Ecto neural progenitor cell (in vitro differentiated cells): Measurements from ENCODE around the gene NUDT6.
"Not testable (repeated sequence)": the region's sequence is repeated elsewhere in the genome, so short reads cannot be mapped to it uniquely, and the experiment has no call there.

Experiments used
- DNase-seq: peaks from one replicate; pipeline ENCODE4 v3.0.0-alpha.2; 2018; ENCODE audit warnings: low spot score

NUDT6 gene

DNA sequence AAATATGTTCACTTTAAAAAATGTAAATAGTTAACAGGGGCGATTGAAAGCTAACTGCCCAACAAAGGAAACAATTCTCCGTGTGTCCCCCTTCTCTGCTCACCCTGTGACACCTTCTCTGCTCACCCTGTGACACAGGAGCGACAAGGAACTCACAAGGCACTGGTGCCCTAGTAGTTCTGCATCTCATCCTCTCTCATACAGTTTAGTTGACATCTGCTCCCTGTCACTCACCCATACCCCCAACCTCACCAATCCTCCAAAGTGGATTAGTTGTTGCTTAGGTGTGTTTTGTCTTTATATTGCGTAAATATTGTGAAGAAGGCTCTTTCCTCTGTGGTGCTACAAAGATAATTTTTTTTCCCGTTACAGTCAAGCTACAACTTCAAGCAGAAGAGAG is 46.4 kb downstream of the NUDT6 start:
- no peak for DNase-seq

DNA sequence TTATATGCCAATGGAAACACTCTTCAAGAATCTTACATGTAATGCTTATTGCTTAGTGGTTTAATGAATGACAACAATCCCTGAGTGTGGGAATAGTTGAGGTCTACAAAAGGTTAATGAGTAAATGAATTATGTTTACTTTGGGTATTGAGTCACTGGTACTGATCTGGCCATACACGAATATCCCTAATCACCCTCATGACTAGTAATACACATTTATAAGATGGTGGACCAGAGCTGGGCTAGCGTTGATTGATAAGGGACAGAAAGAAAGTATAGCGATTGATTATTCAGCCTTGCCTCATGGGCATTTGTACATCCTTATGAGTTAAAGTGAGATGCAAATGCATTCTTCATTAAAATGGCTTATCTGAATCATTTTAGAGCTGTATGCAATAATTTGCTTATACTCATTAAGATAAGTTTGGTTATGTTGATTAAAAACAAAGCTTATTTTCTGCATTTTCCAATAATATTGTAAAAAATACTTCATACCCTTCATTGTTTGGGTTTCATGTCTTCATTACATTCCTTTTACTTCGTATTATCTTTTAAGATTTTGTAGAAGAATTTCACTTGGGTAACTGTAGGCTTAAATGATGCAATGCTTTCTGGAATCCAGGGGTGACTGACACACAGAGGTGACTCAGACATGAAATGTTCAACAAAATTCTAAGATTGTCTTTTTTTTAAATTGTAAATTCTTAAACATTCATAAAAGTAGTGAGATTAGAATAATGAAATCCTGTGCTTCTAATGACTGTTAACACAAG is 48.4 kb downstream of the NUDT6 start:
- no peak for DNase-seq

DNA sequence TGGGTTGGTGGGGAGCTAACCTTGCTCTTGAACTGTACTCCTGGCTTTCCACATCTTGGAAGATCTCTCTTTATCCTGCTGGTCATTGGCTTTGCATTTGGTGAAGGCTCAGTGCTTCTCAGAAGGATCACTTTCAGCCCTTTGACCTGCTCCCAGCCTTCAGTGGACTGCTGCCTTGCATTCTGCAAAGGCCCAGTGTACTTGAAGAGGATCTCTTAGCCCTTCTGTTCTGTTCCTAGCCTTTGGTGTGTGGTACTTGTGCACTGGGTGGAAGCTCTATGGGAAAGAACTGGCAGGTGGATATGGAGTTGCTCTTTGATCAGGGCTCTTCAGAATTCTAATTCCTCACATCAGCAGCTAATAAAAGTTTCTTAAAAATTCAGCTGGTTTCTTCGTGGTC is 49.3 kb downstream of the NUDT6 start:
- no peak for DNase-seq

DNA sequence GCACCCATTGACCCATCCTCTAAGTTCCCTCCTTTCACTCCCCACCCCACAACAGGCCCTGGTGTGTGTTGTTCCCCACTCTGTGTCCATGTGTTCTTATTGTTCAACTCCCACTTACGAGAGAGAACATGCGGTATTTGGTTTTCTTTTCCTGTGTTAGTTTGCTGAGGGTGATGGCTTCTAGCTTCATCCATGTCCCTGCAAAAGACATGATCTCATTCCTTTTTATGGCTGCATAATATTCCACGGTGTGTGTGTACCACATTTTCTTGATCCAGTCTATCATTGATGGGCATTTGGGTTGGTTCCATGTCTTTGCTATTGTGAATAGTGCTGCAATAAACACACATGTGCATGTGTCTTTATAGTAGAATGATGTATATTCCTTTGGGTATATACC is 54.2 kb downstream of the NUDT6 start:
- DNase-seq = not testable (repeated sequence)

DNA sequence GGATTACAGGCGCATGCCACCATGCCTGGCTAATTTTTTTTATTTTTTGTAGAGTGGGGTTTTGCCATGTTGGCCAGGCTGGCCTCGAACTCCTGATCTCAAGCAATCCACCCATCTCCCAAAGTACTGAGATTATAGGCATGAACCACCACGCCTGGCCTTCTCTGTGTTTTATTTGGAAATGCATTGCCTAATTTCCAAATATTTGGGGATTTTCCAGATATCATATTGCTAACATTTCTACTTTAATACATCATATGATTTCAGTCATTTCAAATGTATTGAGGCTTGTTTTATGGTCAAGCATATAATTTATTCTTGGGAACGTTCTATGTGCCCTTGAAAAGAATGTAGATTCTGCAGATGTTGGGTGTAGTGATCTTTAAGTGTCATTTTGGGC is 57.0 kb downstream of the NUDT6 start:
- DNase-seq = no peak

DNA sequence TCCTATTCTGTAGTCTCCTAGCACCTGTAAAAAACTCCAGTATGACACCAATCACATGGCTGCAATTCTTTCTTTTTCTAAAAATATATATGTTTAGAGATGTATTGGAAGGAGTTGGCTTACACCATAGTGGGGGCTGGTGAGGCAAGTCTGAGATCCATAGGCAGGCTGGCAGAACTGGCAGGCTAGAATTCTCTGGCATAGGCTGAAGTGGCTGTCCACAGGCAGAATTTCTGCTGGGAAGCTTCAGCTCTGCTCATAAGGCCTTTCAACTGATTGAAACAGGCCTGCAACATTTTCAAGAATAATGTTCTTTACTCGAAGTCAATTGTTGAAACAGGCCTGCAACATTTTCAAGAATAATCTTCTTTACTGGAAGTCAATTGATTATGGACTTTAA is 58.8 kb downstream of the NUDT6 start:
- DNase-seq = no peak

DNA sequence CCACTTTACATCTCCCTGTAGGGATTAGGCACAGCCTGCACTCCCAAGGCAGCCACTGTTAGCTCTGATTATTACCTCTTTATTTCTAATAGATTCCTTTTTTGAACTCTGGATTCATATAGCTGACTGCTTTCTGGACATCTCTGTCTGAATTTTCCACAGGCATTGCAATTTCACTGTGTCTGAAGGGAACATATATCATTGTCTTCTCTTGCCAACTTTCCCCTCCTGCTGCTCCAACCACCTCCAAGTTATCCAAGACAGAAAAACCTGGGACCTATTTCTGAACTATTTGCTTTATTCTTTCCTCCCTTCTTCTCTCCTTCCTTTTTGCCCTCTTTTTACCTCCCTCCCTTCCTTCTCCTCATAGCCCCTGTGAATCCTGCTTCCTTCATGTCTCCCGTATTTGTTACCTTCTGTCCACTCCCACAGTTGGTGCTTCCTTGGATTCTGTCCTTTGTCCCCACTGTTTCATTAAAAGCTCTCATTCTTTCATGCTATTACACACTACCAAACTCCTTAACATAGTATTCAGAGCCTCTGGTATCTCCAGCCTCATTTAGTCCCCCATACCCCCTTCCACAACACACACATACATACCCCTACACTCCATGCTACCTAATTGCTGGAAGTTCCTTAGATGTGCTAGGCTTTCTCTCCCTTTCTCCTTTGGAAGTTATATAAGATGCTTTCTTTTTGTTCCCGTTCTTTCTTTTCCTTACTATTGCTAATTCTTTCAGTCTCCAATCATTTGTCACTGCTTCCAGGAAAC is 61.0 kb downstream of the NUDT6 start:
- DNase-seq = no peak

DNA sequence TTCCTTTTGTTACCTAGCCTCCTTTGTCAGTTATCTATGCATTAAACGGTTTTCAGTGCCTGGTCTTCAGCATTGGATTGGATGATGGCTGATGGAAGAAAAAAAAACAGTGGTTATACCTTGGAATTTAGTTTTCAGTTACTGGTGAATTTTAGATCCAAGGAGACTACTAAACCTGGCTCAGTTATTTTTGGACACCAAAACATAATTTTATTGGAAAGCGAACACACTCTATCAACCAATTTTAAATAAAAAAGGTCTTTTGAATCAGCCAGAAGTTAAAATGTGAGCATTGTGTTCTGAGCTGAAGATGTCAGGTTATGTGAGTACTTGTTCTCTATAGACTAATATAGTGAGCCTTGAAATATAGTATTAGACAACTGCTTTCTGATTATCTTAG is 63.7 kb downstream of the NUDT6 start:
- no peak for DNase-seq

DNA sequence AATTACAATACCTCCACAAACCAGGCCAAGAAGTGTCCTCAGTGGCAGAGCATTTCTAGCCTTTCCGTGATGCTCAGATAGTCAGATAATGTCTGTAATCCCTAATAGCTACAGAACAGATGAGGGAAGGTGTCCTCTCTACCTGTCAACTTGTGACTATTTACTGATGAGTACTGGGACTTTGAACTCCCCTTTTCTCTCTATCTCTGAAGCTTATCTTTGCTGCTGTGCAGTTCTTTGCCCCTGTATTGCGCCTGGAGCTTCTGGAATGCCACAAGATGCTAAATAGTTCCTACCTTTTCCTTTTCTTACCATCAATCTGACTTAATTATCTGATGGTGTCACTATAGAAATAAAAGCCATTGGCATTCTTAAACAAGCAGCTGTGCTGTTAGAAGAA is 65.2 kb downstream of the NUDT6 start:
- no peak for DNase-seq

DNA sequence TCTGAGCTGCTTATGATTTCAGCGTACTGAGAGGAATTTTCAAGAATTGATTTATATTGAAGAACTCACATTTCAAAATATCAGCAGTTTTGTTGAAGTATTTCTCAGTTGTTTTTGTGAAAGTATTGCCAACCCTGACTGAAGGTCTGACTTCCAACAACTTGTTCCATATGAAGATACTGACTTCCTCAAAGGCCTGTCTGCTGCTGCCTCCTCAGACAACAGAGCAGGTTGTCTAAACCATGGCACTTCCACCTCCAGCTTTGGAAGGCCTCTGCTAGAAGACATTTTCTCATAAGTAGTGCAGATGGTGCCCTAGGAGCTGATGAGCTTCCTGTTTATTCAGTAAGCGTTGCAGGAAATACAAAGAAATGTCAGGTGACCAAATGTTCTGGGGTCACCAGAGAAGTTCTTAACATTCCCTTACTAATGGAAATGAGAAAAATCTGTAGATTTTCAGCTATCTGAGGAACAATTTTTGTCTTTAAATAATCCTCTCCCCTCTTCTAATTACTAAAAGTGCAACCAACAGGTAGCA is 67.0 kb downstream of the NUDT6 start:
- DNase-seq = no peak

DNA sequence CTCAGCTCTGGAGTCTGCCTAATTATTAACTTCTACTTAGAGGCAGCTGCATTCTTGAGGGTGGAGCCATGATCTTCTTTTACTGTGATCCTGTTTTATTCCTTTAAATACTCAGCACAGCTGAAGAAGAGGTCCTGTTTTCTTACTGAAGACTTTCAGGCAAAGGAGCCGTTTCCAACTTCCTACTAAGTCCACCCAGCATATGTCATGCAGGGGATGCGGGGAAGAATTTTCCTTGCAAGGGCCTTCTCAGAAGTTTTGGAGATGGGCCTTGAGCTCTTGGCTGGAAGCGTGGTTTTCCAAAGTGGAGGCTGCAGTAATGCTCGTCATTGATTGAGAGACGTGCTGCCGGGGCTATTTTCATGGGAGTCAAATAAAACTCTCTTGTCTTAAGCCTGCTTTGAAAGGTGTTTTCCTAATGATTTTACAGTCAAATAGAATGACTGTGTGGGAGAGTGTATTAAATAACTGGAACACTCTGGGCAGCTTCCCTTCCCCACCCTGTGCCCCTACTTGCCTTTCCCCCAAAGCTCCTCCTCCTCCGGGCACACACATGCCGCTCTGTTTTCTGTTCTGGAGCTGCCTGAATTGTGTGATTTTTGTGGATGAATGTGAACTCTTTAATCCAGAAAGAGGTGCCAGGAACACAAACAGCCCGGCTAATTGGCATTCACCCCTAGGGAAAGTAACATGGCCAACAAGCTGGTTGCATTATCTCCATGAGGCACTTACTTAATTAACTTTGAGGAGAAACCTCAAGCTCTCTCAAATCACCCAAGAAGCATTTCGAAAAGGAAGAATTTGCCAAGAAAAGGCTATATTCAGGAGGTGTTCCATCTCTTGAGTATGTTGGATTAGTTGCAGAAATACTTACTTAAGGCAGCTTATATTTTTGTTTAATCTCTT is 67.7 kb downstream of the NUDT6 start:
- no peak for DNase-seq

DNA sequence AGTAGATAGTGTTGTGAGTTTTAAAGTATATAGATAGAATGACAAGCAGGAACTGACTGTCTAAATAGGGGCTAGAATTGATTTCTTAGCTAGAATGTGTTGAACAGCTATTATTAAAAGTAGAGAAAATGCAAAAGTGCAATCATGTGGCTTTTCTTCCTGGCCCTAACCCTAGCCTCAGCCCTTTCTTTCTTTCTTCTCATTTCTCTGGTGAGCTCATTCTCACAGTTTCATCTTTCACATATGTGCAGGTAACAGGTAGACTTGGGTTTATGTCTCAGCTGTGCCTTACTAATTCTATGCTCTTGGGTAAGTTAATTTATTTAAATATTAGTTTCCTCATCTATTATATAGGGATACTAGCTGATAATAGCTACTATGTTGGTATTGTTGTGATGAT is 70.8 kb downstream of the NUDT6 start:
- no peak for DNase-seq

DNA sequence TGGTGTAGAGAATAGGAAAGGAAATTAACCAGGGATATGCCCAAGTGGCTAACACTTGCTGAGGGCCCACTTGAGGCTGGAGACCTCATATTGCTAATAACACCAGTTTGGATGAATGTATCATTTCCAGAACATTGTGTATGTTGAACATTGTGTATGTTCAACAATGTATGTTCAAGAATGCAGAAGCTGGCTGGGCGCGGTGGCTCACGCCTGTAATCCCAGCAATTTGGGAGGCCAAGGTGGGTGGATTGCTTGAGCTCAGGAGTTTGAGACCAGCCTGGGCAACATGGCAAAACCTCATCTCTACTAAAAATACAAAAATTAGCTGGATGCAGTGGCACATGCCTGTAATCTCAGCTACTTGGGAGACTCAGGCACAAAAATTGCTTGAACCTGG is 72.6 kb downstream of the NUDT6 start:
- DNase-seq = not testable (repeated sequence)

DNA sequence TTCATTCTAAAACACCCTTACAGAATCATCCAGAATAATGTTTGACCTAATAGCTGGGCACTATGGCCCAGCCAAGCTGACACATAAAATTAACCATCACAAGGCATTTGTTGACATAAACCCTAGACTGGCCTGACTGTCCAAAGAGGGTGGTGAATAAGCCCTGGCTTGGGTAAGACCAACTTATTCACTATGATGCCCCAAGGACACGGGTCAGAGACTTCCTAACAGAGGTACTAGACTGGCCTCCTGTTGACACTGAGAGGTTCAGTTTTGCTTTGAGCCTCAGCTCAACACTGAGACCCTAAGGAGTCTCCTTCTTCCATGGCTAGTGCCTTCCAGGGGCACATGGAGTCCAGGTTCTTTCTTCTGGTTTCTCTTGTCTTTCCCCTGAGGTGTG is 74.5 kb downstream of the NUDT6 start:
- DNase-seq = no peak

DNA sequence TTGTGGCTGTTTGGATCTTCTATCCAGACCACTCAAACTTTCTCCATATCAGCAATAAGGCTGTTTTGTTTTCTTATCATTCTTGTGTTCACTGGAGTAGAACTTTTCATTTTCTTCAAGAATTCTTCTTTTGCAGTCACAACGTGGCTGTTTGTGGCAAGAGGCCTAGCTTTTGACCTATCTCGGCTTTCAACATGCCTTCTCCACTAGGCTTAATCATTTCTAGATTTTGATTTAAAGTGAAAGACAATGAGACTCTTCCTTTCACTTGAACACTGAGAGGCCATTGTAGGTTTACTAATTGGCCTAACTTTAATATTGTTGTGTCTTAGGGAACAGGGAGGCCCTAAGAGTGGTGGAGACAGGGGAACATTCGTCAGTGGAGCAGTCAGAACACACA is 76.6 kb downstream of the NUDT6 start:
- no peak for DNase-seq

DNA sequence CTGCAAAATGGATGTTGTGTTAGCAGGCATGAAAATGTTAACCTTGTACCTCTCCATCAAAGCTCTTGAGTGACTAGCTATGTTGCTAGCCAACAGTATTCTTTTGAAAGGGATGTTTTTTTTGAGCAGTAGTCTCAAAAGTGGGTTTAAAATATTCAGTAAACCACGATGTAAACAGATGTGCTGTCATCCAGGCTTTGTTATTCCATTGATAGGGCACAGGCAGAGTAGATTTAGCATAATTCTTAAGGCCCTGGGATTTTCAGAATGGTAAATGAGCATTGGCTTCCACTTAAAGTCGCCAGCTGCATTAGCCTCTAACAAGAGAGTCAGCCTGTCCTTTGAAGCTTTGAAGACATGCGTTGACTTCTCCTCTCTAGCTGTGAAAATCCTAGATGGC is 77.3 kb downstream of the NUDT6 start:
- no peak for DNase-seq

DNA sequence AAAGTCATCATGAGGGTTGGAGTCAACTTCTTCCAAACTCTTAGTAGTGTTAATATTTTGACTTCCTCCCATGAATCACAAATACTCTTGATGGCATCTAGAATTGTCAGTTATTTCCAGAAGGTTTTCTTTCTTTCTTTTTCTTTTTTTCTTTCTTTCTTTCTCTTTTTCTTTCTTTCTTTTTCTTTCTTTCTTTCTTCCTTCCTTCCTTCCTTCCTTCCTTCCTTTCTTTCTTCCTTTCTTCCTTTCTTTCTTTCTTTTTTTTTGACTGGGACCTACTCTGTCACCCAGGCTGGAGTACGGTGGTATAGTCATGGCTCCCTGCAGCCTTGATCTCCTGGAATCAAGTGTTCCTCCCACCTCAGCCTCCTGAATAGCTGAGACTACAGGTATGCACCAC is 78.0 kb downstream of the NUDT6 start:
- DNase-seq = not testable (repeated sequence)

DNA sequence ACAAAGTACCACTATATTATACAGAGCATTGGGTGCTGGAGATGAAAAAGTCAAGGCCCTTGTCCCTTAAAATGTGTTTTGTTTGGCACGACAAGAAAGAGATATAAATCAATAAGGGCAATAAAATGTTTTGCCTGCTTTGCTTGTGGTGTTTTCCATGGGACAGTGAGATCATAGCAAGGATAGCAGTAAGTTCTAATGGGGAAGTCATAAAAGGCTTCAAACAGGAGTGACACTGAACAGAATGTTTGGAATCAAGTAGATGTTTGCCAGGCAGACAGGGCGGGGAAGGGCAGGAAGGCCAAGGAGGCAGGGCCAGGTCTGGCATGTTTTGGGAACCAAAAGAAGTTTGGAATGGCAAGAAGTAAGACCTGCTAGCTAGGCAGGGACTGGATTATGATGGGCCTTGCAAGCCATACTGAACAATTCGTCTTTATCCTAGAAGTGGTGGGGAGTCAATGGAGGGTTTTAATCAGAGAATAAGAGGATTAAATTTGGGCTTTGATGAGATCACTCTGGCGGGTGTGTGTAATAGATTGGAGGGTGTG is 79.3 kb downstream of the NUDT6 start:
- no peak for DNase-seq
